HepG2 (cell line): ENCODE results near the gene TFCP2L1. TPM values are rescaled to one million over a fixed set of nuclear protein-coding genes. Genes with fewer than 3 reads are reported as not detected.
A peak's percentile ranks its signal among the peaks of the same experiment; 100 is the strongest.

Experiments used
- ATAC-seq: fragments of 200-7000 bp; cut with Tn5 transposase; 3 replicates; pipeline ENCODE4 v1.9.1; 2020; ENCODE audit warnings: mild to moderate bottlenecking, moderate library complexity
- BruUV-seq: library from RNA; stranded (reverse); fragments of 400-500 nt; replicated peaks from 2 replicates; lab custom pipeline; 2021; lab: Mats Ljungman, UMichigan
- CTCF ChIA-PET: fragments of 300-600 bp; formaldehyde crosslinking; extraction: SDS; loops from one replicate; lab custom pipeline; 2021; ENCODE audit warnings: low total read pairs, inconsistent platforms, low intra/inter-chr PET ratio; lab: Yijun Ruan, JAX
- POLR2A ChIA-PET: fragments of 350-600 bp; sonication (Branson Sonifier 250); formaldehyde crosslinking; loops from one replicate; lab custom pipeline; 2020; ENCODE audit warnings: antibody characterized with exemption, inconsistent platforms; lab: Yijun Ruan, JAX
- DNase-seq: peaks from one replicate; pipeline ENCODE4 v3.0.0-alpha.2; 2015; ENCODE audit warnings: low spot score
- FAIRE-seq: peaks from 3 replicates; lab custom pipeline; 2011; peaks lifted over from hg19 to GRCh38; lab: Jason Lieb, UNC
- H2AFZ ChIP-seq: one replicate; pipeline ENCODE4 v1.6.1; 2011; ENCODE audit warnings: low read length, inconsistent platforms
- H3K27ac ChIP-seq: fragments of 300-600 bp; 3 replicates; pipeline ENCODE4 v1.8.0; 2011; ENCODE audit warnings: mixed run types, mild to moderate bottlenecking, mixed read lengths, low read length, inconsistent platforms; ENCODE audit not compliant: insufficient read depth; ENCODE audit errors: extremely low read length
- H3K27me3 ChIP-seq, 2 experiments: fragments of 200-600 bp in 1 of 2; 2 replicates in 1 of 2; 3 replicates in 1 of 2; pipeline versions ENCODE4 v1.6.0 to v1.8.0; 2011; ENCODE audit warnings: low read length in 2 of 2, mild to moderate bottlenecking in 2 of 2, moderate library complexity in 2 of 2, inconsistent platforms in 1 of 2; ENCODE audit not compliant: insufficient read depth in 2 of 2, control insufficient read depth in 1 of 2
- H3K36me3 ChIP-seq, 2 experiments: fragments of 200-600 bp in 1 of 2; replicated peaks in 1 of 2; 2 replicates in 1 of 2; 3 replicates in 1 of 2; pipeline versions ENCODE4 v1.5.1 to v1.8.0; 2011; ENCODE audit warnings: low read length in 2 of 2, inconsistent platforms in 1 of 2; ENCODE audit not compliant: insufficient read depth in 2 of 2, control insufficient read depth in 1 of 2
- H3K4me1 ChIP-seq: 2 replicates; pipeline ENCODE4 v1.5.1; 2012; ENCODE audit warnings: low read length, inconsistent platforms; ENCODE audit not compliant: insufficient read depth
- H3K4me2 ChIP-seq: 2 replicates; pipeline ENCODE4 v1.6.0; 2011; ENCODE audit warnings: low read depth, low read length, inconsistent platforms
- H3K4me3 ChIP-seq, 3 experiments: fragments of 200-600 bp in 1 of 3; sonication (generic), shearing (Covaris generic) in 1 of 3; replicated peaks in 1 of 3; 2 replicates each; pipeline ENCODE4 v1.5.1; 2011 to 2016; ENCODE audit warnings: low read length in 3 of 3, inconsistent platforms in 2 of 3, low read depth in 2 of 3, mild to moderate bottlenecking in 2 of 3, control low read depth in 1 of 3, mixed read lengths in 1 of 3; ENCODE audit not compliant: insufficient read depth in 1 of 3
- H3K79me2 ChIP-seq: one replicate; pipeline ENCODE4 v1.6.1; 2011; ENCODE audit warnings: low read length, inconsistent platforms; ENCODE audit not compliant: insufficient read depth
- H3K9ac ChIP-seq: 2 replicates; pipeline ENCODE4 v1.6.0; 2011; ENCODE audit warnings: mild to moderate bottlenecking, low read depth, low read length, inconsistent platforms; ENCODE audit not compliant: insufficient read depth
- H3K9me3 ChIP-seq: 2 replicates; pipeline ENCODE4 v1.5.1; 2012; ENCODE audit warnings: mild to moderate bottlenecking, low read length
- H4K20me1 ChIP-seq: 2 replicates; pipeline ENCODE4 v1.6.0; 2011; ENCODE audit warnings: inconsistent platforms, mild to moderate bottlenecking, low read length, moderate library complexity; ENCODE audit not compliant: insufficient read depth
- FOSL1 ChIP-seq: sonication (generic); formaldehyde crosslinking; IDR thresholded peaks from 2 replicates; pipeline ENCODE4 v1.9.0; 2021; ENCODE audit warnings: missing genetic modification reagents, borderline replicate concordance
- TBX2 ChIP-seq: sonication (generic); formaldehyde crosslinking; IDR thresholded peaks from 2 replicates; pipeline ENCODE4 v1.5.0; 2020; ENCODE audit warnings: missing genetic modification reagents, mild to moderate bottlenecking, borderline replicate concordance
- ZNF572 ChIP-seq: sonication (generic); formaldehyde crosslinking; IDR thresholded peaks from 2 replicates; pipeline ENCODE4 v1.5.1; 2020; ENCODE audit warnings: mild to moderate bottlenecking, missing genetic modification reagents
- ZNF746 ChIP-seq: sonication (generic); formaldehyde crosslinking; IDR thresholded peaks from 2 replicates; pipeline ENCODE4 v1.8.0; 2022; ENCODE audit warnings: mild to moderate bottlenecking, missing genetic modification reagents
- ZNF761 ChIP-seq: sonication (generic); formaldehyde crosslinking; conservative IDR thresholded peaks from 2 replicates; pipeline ENCODE4 v1.4.0; 2020; ENCODE audit warnings: mild to moderate bottlenecking, missing genetic modification reagents
- WGBS: methylation state at CpG from one replicate; pipeline ENCODE4 v1.1.6; 2017; ENCODE audit warnings: low lambda C conversion rate; 5-methylcytosine and 5-hydroxymethylcytosine counted together
- in situ Hi-C: cut with HindIII; loops from 2 replicates; pipeline ENCODE4 v1.10.0; 2017; ENCODE audit warnings: low pct_unique_long_range_greater_than_20kb; ENCODE audit not compliant: extremely low pct_ligation_motif_present
- intact Hi-C: fragments of 100-400 bp; cut with micrococcal nuclease; formaldehyde crosslinking; loops from one replicate; pipeline ENCODE4 v1.10.0; 2022; ENCODE audit not compliant: unreplicated experiment
- polyA plus RNA-seq, 8 experiments: library from polyadenylated mRNA; depleted of rRNA in 3 of 8; stranded (reverse) in 7 of 8; unstranded in 1 of 8; fragments of >200 nt; fragmentation: Illumina TruSeq in 4 of 8; extraction: Trizol in 4 of 8; gene quantifications; 2 replicates each; pipeline versions ENCODE4 v1.2.1 to v1.2.3, GENCODE V29; 2011 to 2016; ENCODE audit warnings: low read depth in 4 of 8, missing spikeins in 1 of 8, mixed read lengths in 1 of 8; ENCODE audit not compliant: insufficient read depth in 1 of 8
- total RNA-seq, 5 experiments: library from RNA; depleted of rRNA; stranded (reverse); fragments of >200 nt; fragmentation: Illumina TruSeq; extraction: Trizol; gene quantifications; 2 replicates each; pipeline ENCODE4 v1.2.3, GENCODE V29; 2016; ENCODE audit warnings: low read depth in 1 of 5
- TF ChIP-seq, protein P1 (sequence below): sonication (generic); formaldehyde crosslinking; IDR thresholded peaks from 2 replicates; pipeline ENCODE4 v1.4.0; 2020; ENCODE audit warnings: mild to moderate bottlenecking, missing genetic modification reagents
- TF ChIP-seq, protein P2 (sequence below): sonication (generic); formaldehyde crosslinking; IDR thresholded peaks from 2 replicates; pipeline ENCODE4 v1.4.0; 2020; ENCODE audit warnings: mild to moderate bottlenecking, missing genetic modification reagents
- TF ChIP-seq, protein P3 (sequence below): sonication (generic); formaldehyde crosslinking; IDR thresholded peaks from 2 replicates; pipeline ENCODE4 v1.5.1; 2020; ENCODE audit warnings: missing genetic modification reagents, mild to moderate bottlenecking, borderline replicate concordance

TFCP2L1 gene
- total and polyA plus RNA-seq, 2 of the 13 experiments (the other 11 are each of a cell fraction or from before 2014, with no cell fraction given) = under 0.01 TPM; not detected in 1

DNA sequence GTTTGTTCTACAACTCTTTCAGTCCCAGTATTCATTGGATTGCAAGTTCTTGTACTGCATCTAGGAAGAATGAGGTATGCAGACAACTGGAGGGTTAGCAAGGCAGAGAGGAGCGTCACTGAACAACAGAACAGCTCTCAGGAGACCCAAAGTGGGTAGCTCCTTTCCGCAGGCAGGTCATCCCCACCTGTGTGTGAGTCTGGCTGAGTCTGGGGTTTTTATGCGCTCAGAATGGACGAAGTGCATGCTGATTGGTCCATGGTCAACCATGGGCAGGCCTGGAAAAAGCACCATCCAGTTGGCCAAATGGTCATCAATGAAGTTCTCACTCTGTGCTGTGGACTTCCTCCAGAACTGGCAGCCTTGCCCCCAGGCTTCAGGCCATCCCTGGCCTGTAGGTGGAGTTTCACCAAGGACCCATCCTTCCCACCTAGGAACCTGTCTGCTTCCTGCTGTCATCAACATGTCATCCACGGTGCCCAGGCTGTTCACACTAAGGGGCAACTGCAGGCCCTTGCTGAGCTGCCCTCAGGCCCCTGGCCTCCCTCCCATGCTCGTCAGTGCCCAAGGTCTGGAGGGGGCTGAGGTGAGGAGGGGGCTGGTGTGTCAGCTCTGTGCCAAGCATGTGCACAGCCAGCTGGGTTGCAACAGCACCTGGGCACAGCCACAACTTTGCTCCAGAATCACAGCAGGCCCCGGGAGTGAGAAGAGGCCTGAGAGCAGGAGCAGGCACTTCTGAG lies 11.1 kb upstream of the TFCP2L1 start:
- no peak overlapping the region for H3K4me3 ChIP-seq
- POLR2A ChIA-PET = no interaction called here
- H4K20me1 ChIP-seq = no peaks in the 10 kb centered on the region
- no peak overlapping the region for H3K27ac ChIP-seq
- FAIRE-seq (no peak), ATAC-seq (peak; percentile 38), DNase-seq (no peak)
- in situ Hi-C loops (no loop called here), intact Hi-C loops (no loop called here)
- no peaks in the 10 kb centered on the region for H3K4me1 ChIP-seq
- no peak overlapping the region for H3K9ac ChIP-seq
- no peaks in the 10 kb centered on the region for H3K79me2 ChIP-seq
- no peak overlapping the region for H2AFZ ChIP-seq
- peaks cover 0 to 29% of the 10 kb centered on the region in 2 experiments; a peak in 2 of 5 replicates for H3K27me3 ChIP-seq
- no peaks in the 10 kb centered on the region for H3K9me3 ChIP-seq
- CTCF ChIA-PET = no interaction called here
- no TSS peak for BruUV-seq
- H3K36me3 ChIP-seq = no peaks in the 10 kb centered on the region
- no peak overlapping the region for H3K4me2 ChIP-seq
- WGBS = 15% methylated on average over 5 of the region's 7 CpGs
- no peak for TF ChIP-seq ZNF572 (CRISPR knock-in tag)
- TF ChIP-seq, protein P1, sequence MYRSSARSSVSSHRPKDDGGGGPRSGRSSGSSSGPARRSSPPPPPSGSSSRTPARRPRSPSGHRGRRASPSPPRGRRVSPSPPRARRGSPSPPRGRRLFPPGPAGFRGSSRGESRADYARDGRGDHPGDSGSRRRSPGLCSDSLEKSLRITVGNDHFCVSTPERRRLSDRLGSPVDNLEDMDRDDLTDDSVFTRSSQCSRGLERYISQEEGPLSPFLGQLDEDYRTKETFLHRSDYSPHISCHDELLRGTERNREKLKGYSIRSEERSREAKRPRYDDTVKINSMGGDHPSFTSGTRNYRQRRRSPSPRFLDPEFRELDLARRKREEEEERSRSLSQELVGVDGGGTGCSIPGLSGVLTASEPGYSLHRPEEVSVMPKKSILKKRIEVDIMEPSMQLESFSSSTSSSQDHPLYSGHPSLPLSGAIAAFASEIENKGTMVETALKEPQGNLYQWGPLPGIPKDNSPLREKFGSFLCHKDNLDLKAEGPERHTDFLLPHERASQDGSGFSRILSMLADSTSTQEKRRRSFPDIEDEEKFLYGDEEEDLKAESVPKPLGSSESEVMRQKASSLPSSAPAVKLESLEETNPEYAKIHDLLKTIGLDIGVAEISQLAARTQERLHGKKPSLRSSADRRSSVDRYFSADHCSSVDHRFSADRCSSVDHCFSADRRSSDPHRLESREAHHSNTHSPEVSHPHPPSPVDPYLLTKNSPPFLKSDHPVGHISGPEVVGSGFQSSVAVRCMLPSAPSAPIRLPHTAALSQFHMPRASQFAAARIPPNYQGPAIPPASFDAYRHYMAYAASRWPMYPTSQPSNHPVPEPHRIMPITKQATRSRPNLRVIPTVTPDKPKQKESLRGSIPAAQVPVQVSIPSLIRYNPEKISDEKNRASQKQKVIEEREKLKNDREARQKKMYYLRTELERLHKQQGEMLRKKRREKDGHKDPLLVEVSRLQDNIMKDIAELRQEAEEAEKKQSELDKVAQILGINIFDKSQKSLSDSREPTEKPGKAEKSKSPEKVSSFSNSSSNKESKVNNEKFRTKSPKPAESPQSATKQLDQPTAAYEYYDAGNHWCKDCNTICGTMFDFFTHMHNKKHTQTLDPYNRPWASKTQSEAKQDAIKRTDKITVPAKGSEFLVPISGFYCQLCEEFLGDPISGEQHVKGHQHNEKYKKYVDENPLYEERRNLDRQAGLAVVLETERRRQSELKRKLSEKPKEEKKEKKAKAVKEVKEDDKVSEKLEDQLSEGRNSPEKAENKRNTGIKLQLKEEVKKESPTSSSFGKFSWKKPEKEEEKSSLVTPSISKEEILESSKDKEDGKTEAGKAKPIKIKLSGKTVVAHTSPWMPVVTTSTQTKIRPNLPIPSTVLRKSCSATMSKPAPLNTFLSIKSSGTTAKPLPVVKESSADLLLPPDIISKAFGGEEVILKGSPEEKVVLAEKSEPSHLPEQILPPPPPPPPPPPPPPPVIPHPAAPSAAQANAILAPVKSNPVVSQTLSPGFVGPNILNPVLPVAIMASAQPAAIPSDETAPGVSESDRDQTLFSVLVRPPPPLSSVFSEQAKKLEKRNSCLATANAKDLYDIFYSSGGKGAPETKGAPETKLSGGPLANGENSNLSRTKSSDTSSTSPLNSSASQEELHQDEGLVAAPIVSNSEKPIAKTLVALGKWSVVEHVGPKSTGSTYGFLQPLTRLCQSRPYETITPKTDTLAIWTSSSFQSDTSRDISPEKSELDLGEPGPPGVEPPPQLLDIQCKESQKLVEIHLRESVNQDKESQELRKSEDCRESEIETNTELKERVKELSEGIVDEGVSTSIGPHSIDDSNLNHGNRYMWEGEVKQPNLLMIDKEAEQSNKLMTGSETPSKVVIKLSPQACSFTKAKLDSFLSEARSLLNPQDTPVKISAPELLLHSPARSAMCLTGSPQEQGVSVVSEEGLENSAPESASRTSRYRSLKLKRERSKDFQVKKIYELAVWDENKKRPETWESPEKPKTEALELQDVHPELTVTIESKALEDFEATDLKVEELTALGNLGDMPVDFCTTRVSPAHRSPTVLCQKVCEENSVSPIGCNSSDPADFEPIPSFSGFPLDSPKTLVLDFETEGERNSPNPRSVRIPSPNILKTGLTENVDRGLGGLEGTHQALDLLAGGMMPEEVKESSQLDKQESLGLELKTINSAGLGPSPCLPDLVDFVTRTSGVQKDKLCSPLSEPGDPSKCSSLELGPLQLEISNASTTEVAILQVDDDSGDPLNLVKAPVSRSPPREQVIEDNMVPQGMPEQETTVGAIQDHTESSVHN (CRISPR knock-in tag) = no peak
- TF ChIP-seq TBX2 = no peak
- TF ChIP-seq ZNF761 (CRISPR knock-in tag) = no peak
- TF ChIP-seq, protein P2, sequence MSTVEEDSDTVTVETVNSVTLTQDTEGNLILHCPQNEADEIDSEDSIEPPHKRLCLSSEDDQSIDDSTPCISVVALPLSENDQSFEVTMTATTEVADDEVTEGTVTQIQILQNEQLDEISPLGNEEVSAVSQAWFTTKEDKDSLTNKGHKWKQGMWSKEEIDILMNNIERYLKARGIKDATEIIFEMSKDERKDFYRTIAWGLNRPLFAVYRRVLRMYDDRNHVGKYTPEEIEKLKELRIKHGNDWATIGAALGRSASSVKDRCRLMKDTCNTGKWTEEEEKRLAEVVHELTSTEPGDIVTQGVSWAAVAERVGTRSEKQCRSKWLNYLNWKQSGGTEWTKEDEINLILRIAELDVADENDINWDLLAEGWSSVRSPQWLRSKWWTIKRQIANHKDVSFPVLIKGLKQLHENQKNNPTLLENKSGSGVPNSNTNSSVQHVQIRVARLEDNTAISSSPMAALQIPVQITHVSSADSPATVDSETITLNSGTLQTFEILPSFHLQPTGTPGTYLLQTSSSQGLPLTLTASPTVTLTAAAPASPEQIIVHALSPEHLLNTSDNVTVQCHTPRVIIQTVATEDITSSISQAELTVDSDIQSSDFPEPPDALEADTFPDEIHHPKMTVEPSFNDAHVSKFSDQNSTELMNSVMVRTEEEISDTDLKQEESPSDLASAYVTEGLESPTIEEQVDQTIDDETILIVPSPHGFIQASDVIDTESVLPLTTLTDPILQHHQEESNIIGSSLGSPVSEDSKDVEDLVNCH (CRISPR knock-in tag) = no peak
- TF ChIP-seq, protein P3, sequence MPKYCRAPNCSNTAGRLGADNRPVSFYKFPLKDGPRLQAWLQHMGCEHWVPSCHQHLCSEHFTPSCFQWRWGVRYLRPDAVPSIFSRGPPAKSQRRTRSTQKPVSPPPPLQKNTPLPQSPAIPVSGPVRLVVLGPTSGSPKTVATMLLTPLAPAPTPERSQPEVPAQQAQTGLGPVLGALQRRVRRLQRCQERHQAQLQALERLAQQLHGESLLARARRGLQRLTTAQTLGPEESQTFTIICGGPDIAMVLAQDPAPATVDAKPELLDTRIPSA (CRISPR knock-in tag) = no peak
- no peak for TF ChIP-seq ZNF746
- no peak for TF ChIP-seq FOSL1 (CRISPR knock-in tag)
